MM.1S (cell line): ENCODE results near the gene MTARC2.

Experiments used
- DNase-seq: peaks from one replicate; pipeline ENCODE4 v3.0.0-alpha.2; 2015
- H2AFZ ChIP-seq: fragments of 300-600 bp; sonication (generic); 2 replicates; pipeline ENCODE4 v1.6.0; 2016; ENCODE audit warnings: antibody characterized with exemption, low read length
- H3F3A ChIP-seq: fragments of 300-600 bp; sonication (generic); 2 replicates; pipeline ENCODE4 v1.6.1; 2016; ENCODE audit warnings: mild to moderate bottlenecking, antibody characterized with exemption, low read length, moderate library complexity, mixed read lengths; ENCODE audit not compliant: insufficient read depth
- H3K27ac ChIP-seq: fragments of 300-600 bp; sonication (generic); 2 replicates; pipeline ENCODE4 v1.5.1; 2016; ENCODE audit warnings: mild to moderate bottlenecking, low read length
- H3K27me3 ChIP-seq: fragments of 300-600 bp; sonication (generic); replicated peaks from 2 replicates; pipeline ENCODE4 v1.6.0; 2016; ENCODE audit warnings: low read length; ENCODE audit not compliant: insufficient read depth
- H3K36me3 ChIP-seq: fragments of 300-600 bp; sonication (generic); replicated peaks from 2 replicates; pipeline ENCODE4 v1.6.1; 2016; ENCODE audit warnings: mild to moderate bottlenecking, low read length, mixed read lengths; ENCODE audit not compliant: insufficient read depth
- H3K4me1 ChIP-seq: fragments of 300-600 bp; sonication (generic); 2 replicates; pipeline ENCODE4 v1.6.1; 2016; ENCODE audit warnings: low read length, mixed read lengths
- H3K4me2 ChIP-seq: fragments of 300-600 bp; sonication (generic); 2 replicates; pipeline ENCODE4 v1.6.0; 2016; ENCODE audit warnings: low read depth, low read length
- H3K4me3 ChIP-seq: fragments of 300-600 bp; sonication (generic); 2 replicates; pipeline ENCODE4 v1.5.1; 2016; ENCODE audit warnings: low read length, mixed read lengths
- H3K79me2 ChIP-seq: fragments of 300-600 bp; sonication (generic); 2 replicates; pipeline ENCODE4 v1.6.1; 2016; ENCODE audit warnings: mixed run types, low read length, mixed read lengths
- H3K9ac ChIP-seq: fragments of 300-600 bp; sonication (generic); 2 replicates; pipeline ENCODE4 v1.6.1; 2016; ENCODE audit warnings: low read length, mixed read lengths
- H3K9me2 ChIP-seq: fragments of 300-600 bp; sonication (generic); replicated peaks from 2 replicates; pipeline ENCODE4 v1.6.1; 2016; ENCODE audit warnings: mild to moderate bottlenecking, low read length, mixed read lengths; ENCODE audit not compliant: insufficient read depth
- H3K9me3 ChIP-seq: fragments of 300-600 bp; sonication (generic); replicated peaks from 2 replicates; pipeline ENCODE4 v1.6.1; 2016; ENCODE audit warnings: mild to moderate bottlenecking, low read length, mixed read lengths; ENCODE audit not compliant: insufficient read depth
- H4K20me1 ChIP-seq: fragments of 300-600 bp; sonication (generic); 2 replicates; pipeline ENCODE4 v1.6.1; 2016; ENCODE audit warnings: mild to moderate bottlenecking, low read length, moderate library complexity, mixed read lengths; ENCODE audit not compliant: insufficient read depth
- CTCF ChIP-seq: fragments of 300-600 bp; sonication (generic); IDR thresholded peaks from 2 replicates; pipeline ENCODE4 v1.5.1; 2016; ENCODE audit warnings: antibody characterized with exemption, low read length, mixed read lengths
- EZH2 ChIP-seq: fragments of 300-600 bp; sonication (generic); optimal IDR thresholded peaks from 2 replicates; pipeline ENCODE3; 2017; ENCODE audit warnings: low read depth, mild to moderate bottlenecking, antibody characterized with exemption, low read length, mixed read lengths
- EZH2phosphoT487 ChIP-seq: fragments of 300-600 bp; sonication (generic); IDR thresholded peaks from 2 replicates; pipeline ENCODE4 v1.6.1; 2018; ENCODE audit warnings: antibody characterized with exemption, low read length

The MTARC2 gene

DNA sequence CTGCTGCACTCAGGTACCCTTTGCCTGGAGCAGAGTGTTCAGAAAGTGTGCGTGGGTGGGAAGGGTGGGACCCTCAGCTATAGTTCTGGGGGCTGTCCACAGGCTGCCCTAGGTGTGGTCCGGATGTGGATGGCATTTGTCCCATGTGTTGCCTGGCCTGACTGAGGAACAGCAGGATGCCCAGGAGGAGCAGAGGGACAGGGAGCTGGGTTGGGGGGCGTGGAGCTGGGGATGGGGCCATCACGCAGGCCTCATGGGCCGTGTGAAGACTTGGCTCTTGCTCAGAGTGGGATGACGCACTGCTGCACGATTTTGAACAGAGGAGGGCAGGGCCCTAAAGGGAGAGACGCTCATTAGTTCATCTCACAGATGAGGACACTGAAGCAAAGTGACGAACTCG, 41.0 kb upstream of the MTARC2 start:
- Histone ChIP-seq H3K4me3 (no peak overlapping the region), H3K27ac (no peak overlapping the region), H3K27me3 (no peaks in the 10 kb centered on the region), H3K4me2 (no peak overlapping the region), H3K9me3 (no peaks in the 10 kb centered on the region), H3K9ac (no peak overlapping the region), H3K9me2 (no peaks in the 10 kb centered on the region), H3F3A (no peaks in the 10 kb centered on the region), H2AFZ (no peak overlapping the region), H4K20me1 (no peaks in the 10 kb centered on the region), H3K4me1 (peaks cover 4% of the 10 kb centered on the region; the same call in 1 of the 2 replicates), H3K79me2 (no peaks in the 10 kb centered on the region), H3K36me3 (no peaks in the 10 kb centered on the region)
- TF ChIP-seq EZH2 = no peak
- no peak for TF ChIP-seq CTCF
- DNase-seq = no peak

DNA sequence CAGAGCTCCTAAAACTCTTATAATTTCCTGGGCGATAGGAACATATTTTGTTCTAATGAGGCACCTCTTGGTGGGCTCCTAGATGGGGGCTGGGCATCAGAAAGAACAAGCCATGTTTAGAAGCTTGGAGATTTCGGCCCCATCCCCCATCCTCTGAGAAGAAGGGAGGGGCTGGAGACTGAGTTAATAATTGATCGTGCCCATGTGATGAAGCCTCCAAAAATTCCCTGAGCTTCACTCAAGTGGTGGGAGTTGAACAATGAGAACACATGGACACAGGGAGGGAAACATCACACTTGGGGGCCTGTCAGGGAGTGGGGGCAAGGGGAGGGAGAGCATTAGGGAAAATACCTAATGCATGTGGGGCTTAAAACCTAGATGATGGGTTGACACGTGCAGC, 39.9 kb upstream of the MTARC2 start:
- Histone ChIP-seq H3K9me2 (no peaks in the 10 kb centered on the region), H3K27ac (no peak overlapping the region), H3F3A (no peaks in the 10 kb centered on the region), H3K9me3 (no peaks in the 10 kb centered on the region), H3K4me2 (no peak overlapping the region), H2AFZ (no peak overlapping the region), H3K79me2 (no peaks in the 10 kb centered on the region), H3K4me3 (no peak overlapping the region), H3K9ac (no peak overlapping the region), H3K36me3 (no peaks in the 10 kb centered on the region), H4K20me1 (no peaks in the 10 kb centered on the region), H3K27me3 (no peaks in the 10 kb centered on the region), H3K4me1 (peaks cover 4% of the 10 kb centered on the region; the same call in 1 of the 2 replicates)
- DNase-seq = no peak
- TF ChIP-seq CTCF = no peak
- no peak for TF ChIP-seq EZH2phosphoT487
- TF ChIP-seq EZH2 = no peak

GRCh38 chr1:220708936-220709801, 39.0 kb upstream of the MTARC2 start:
- TF ChIP-seq EZH2phosphoT487 (no peak), CTCF (no peak), EZH2 (no peak)
- Histone ChIP-seq H3K79me2 (no peaks in the 10 kb centered on the region), H3K4me3 (no peak overlapping the region), H3K4me1 (peaks cover 4% of the 10 kb centered on the region; the same call in 1 of the 2 replicates), H4K20me1 (no peaks in the 10 kb centered on the region), H3K27ac (no peak overlapping the region), H3K27me3 (no peaks in the 10 kb centered on the region), H3F3A (no peaks in the 10 kb centered on the region), H3K9me3 (no peaks in the 10 kb centered on the region), H2AFZ (no peak overlapping the region), H3K9me2 (no peaks in the 10 kb centered on the region), H3K4me2 (no peak overlapping the region), H3K9ac (no peak overlapping the region), H3K36me3 (no peaks in the 10 kb centered on the region)
- no peak for DNase-seq
